ENCODE data around the gene SLF1. TPM values are rescaled to one million over a fixed set of nuclear protein-coding genes. Genes with fewer than 3 reads are reported as not detected.
"Not testable (repeated sequence)": the region's sequence is repeated elsewhere in the genome, so short reads cannot be mapped to it uniquely, and the experiment has no call there.

SLF1 gene
- total RNA-seq (2014; rRNA removed; shearing (Covaris generic)), result 51.0 and 69.3 TPM in 2 replicates

GRCh38 chr5:94618493-94619328, at the start of gene SLF1, which contains the start of gene KIAA0825:
Gene SLF1, plus strand, starts transcription at chr5:94618669. Its CDS starts 10,142 bp downstream, at chr5:94628811.
Gene KIAA0825, minus strand, starts transcription at chr5:94618604. Its CDS starts 81,478 bp downstream, at chr5:94537126.
- no peaks in the 10 kb centered on the region for H3K27me3 ChIP-seq
- peak within 1 kb of the TSS; percentile 75 for H3K27ac ChIP-seq
- no peaks in the 10 kb centered on the region for H3K36me3 ChIP-seq
- DNase-seq, result peak; percentile 91 to 93
- H3K4me3 ChIP-seq, result peak within 1 kb of the TSS; percentile 88
- peaks cover 18% of the 10 kb centered on the region for H3K4me1 ChIP-seq
- H3K9me3 ChIP-seq (replicated peaks), result no peaks in the 10 kb centered on the region

DNA sequence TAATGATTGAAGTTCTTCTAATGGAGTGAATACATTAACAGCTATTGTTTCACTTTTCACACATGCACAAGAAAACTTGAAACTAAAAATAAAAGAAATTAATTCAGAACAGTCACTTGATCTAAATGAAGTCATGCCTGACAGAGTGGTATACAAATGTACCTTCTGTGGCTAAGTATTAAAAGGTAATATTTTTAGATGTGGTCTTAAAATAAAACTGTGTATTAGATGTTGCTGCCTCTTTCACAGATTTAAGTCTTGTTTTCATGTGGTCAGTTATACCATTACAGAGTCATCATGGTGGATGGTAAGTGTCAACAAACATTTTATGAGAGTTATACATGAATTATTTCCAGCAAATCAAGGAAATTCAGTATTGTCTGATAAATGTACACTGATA, 47.1 kb upstream of the SLF1 start:
- H3K27ac ChIP-seq, result no peak overlapping the region
- no peaks in the 10 kb centered on the region for H3K36me3 ChIP-seq
- H3K4me1 ChIP-seq, result no peaks in the 10 kb centered on the region
- H3K9me3 ChIP-seq (replicated peaks), result no peaks in the 10 kb centered on the region
- no peaks in the 10 kb centered on the region for H3K27me3 ChIP-seq
- DNase-seq, result no peak
- H3K4me3 ChIP-seq, result no peak overlapping the region

DNA sequence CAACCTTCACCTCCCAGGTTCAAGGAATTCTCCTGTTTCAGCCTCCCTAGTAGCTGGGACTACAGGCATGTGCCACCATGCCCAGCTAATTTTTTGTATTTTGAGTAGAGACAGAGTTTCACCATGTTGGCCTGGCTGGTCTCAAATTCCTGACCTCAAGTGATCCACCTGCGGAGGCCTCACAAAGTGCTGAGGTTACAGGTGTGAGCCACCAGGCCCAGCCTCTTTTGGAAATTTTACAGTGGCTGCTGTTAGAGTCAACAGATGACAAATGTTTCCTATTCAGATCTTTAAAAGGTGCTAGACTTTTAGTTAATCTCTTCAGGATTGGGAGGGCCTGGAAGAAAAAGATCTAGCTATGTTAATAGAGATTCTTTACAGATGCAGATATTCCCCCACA, 45.1 kb upstream of the SLF1 start:
- not testable (repeated sequence) for H3K27ac ChIP-seq; H3K4me1 ChIP-seq; H3K4me3 ChIP-seq; H3K36me3 ChIP-seq; DNase-seq; H3K27me3 ChIP-seq; H3K9me3 ChIP-seq (replicated peaks)

DNA sequence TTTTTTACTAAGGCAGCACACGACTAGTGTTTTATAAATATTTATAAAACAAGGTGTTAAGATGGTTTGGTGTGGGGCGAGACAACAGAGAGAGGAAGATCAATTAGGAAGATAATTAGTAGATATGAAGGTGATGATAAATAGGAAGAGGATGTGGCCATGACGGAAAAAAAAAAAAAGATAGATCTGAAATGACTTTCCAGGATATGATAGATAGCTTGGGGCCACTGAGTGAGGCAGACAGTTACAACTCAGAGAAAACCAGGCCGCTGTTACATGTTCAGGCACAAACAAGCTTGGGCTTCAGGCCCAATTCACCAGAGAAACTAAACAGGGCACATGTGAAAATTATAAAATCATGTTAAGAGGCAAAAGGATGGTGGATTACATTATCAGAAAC, 43.3 kb upstream of the SLF1 start:
- H3K4me1 ChIP-seq, result no peaks in the 10 kb centered on the region
- H3K27ac ChIP-seq, result no peak overlapping the region
- no peak for DNase-seq
- H3K27me3 ChIP-seq, result no peaks in the 10 kb centered on the region
- no peak overlapping the region for H3K4me3 ChIP-seq
- no peaks in the 10 kb centered on the region for H3K9me3 ChIP-seq (replicated peaks)
- H3K36me3 ChIP-seq, result no peaks in the 10 kb centered on the region

- H3K27ac ChIP-seq, result no peak overlapping the region
- H3K36me3 ChIP-seq, result no peaks in the 10 kb centered on the region
- H3K4me1 ChIP-seq, result no peaks in the 10 kb centered on the region
- H3K27me3 ChIP-seq, result no peaks in the 10 kb centered on the region
- H3K4me3 ChIP-seq, result no peak overlapping the region
- no peaks in the 10 kb centered on the region for H3K9me3 ChIP-seq (replicated peaks)
- DNase-seq, result no peak
These were observed 40.8 kb upstream of the SLF1 start for GRCh38 chr5:94577466-94578245.

DNA sequence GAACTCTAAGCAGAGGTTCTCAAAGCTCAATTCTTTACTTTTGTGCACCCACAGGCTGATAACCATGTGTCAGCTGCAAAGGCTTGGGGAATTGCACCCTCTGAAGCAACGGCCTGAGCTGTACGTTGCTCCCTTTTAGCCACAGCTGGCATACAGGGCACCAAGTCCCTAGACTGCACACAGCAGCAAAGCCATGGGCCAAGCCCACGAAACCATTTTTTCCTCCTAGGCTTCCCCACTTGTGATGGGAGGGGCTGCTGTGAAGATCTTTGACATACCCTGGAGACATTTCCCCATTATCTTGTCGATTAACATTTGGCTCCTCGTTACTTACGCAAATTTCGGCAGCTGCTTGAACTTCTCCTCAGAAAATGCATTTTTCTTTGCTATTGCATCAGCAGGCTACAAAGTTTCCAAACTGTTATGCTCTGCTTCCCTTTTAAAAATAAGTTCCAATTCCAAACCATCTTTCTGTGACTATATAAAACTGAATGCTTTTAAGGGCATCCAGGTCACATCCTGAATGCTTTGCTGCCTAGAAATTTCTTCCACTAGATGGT, 23.1 kb upstream of the SLF1 start:
- no peak overlapping the region for H3K27ac ChIP-seq

GRCh38 chr5:94613583-94613982, 4.9 kb upstream of the SLF1 start:
- no peaks in the 10 kb centered on the region for H3K27me3 ChIP-seq
- no peaks in the 10 kb centered on the region for H3K9me3 ChIP-seq (replicated peaks)
- no peak overlapping the region for H3K4me3 ChIP-seq
- peaks cover 3% of the 10 kb centered on the region; the same call in 1 of the 2 replicates for H3K4me1 ChIP-seq
- no peaks in the 10 kb centered on the region for H3K36me3 ChIP-seq
- peak; percentile 8 to 37 for DNase-seq
- H3K27ac ChIP-seq, result no peak overlapping the region

More for the DNA sequence above, 23.1 kb upstream of the SLF1 start:
- H3K4me3 ChIP-seq, result no peak overlapping the region
- H3K27me3 ChIP-seq, result no peaks in the 10 kb centered on the region
- no peak for DNase-seq
- no peaks in the 10 kb centered on the region for H3K36me3 ChIP-seq
- H3K4me1 ChIP-seq, result no peaks in the 10 kb centered on the region
- H3K9me3 ChIP-seq (replicated peaks), result no peaks in the 10 kb centered on the region

GRCh38 chr5:94614156-94614805, 4.2 kb upstream of the SLF1 start:
- no peak for DNase-seq
- no peaks in the 10 kb centered on the region for H3K27me3 ChIP-seq
- no peak overlapping the region for H3K4me3 ChIP-seq
- peaks cover 3% of the 10 kb centered on the region; the same call in 1 of the 2 replicates for H3K4me1 ChIP-seq
- H3K36me3 ChIP-seq, result no peaks in the 10 kb centered on the region
- H3K9me3 ChIP-seq (replicated peaks), result no peaks in the 10 kb centered on the region
- no peak overlapping the region for H3K27ac ChIP-seq

GRCh38 chr5:94615862-94616261, 2.6 kb upstream of the SLF1 start:
- H3K36me3 ChIP-seq, result no peaks in the 10 kb centered on the region
- no peak for DNase-seq
- H3K4me3 ChIP-seq, result no peak overlapping the region
- no peaks in the 10 kb centered on the region for H3K27me3 ChIP-seq
- no peak overlapping the region for H3K27ac ChIP-seq
- H3K4me1 ChIP-seq, result peaks cover 12% of the 10 kb centered on the region
- H3K9me3 ChIP-seq (replicated peaks), result no peaks in the 10 kb centered on the region

DNA sequence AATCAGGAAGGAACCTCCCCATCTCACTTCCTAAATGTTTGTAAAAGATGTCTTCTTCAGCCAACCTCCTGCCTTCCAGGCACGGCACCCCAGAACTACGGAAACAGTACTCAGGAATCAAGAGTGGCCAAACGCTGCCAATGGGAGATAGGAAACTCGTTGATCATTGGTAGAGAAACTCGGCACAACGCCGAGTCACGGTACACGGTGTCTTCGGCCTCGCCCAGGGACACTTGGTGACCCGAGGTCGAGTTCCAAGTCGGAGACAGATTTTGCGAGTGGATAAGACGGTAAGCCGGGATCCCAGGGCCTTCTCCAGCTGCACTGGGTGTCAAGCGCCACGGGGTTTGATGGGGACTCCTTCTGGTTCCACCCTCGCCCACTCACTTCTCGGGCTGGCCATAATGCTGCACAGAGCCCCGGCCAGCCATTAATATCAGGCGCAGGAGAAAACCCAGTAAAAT, 408 bp upstream of the SLF1 start:
- Histone ChIP-seq H3K4me3 (peak overlapping the region; percentile 88), H3K4me1 (peaks cover 18% of the 10 kb centered on the region), H3K36me3 (no peaks in the 10 kb centered on the region), H3K27ac (peak overlapping the region; percentile 75), H3K9me3 (replicated peaks) (no peaks in the 10 kb centered on the region), H3K27me3 (no peaks in the 10 kb centered on the region)
- DNase-seq, result peak; percentile 67 to 78

DNA sequence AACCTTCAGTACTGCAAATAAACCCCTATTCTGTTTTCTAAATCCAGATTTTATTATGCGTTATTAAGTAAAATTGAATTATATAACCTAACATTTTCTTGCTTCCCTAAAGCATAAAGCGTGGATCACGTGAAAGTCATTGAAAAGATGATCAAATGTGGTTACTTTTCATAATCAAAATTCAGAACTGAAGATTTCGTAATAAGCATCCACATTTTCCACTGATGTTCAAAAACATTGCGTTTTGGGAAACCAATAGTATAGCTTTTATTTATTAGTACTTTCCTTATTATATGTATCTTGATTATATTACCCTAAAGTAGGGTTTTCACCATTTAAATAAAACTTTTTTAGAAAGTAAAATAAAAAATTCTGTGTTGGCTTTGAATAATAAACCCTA, 1.8 kb downstream of the SLF1 start:
- no peak overlapping the region for H3K4me3 ChIP-seq
- H3K9me3 ChIP-seq (replicated peaks), result no peaks in the 10 kb centered on the region

GRCh38 chr5:94621763-94622162, 3.3 kb downstream of the SLF1 start:
- Histone ChIP-seq H3K27ac (no peak overlapping the region), H3K27me3 (no peaks in the 10 kb centered on the region), H3K9me3 (replicated peaks) (no peaks in the 10 kb centered on the region; the same call in 1 of the 2 replicates), H3K4me3 (no peak overlapping the region), H3K36me3 (peaks cover 4% of the 10 kb centered on the region; the same call in 1 of the 2 replicates), H3K4me1 (peaks cover 15% of the 10 kb centered on the region)
- DNase-seq, result no peak

More for the DNA sequence above, 1.8 kb downstream of the SLF1 start:
- Histone ChIP-seq H3K27ac (no peak overlapping the region), H3K36me3 (no peaks in the 10 kb centered on the region), H3K27me3 (no peaks in the 10 kb centered on the region), H3K4me1 (peaks cover 18% of the 10 kb centered on the region)
- DNase-seq, result no peak

DNA sequence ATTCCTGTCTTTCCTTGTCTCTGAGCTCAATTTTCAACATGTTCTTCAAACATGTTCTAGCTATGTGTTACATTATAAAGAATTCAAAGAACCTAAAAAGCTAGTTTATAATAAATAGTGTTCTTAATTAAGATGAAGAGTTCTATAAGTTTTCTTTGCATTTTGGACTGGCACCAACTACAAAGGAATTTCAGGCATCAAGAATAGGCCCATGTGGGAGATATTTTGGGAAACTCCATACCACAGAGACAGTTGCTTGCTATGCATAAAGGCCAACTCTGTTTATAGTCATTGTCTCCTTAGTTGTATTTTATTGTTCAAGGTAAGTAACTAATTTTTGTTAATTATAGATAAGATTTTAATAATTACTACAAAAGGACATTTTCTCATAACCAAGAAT, 4.5 kb downstream of the SLF1 start:
- DNase-seq, result peak in 1 of 2 experiments; percentile 27

GRCh38 chr5:94623877-94624276, 5.4 kb downstream of the SLF1 start:
- Histone ChIP-seq H3K4me1 (peaks cover 15% of the 10 kb centered on the region), H3K27me3 (no peaks in the 10 kb centered on the region), H3K27ac (no peak overlapping the region)

More for the DNA sequence above, 4.5 kb downstream of the SLF1 start:
- Histone ChIP-seq H3K27ac (no peak overlapping the region), H3K9me3 (replicated peaks) (no peaks in the 10 kb centered on the region; the same call in 1 of the 2 replicates), H3K27me3 (no peaks in the 10 kb centered on the region), H3K4me3 (no peak overlapping the region), H3K36me3 (peaks cover 4% of the 10 kb centered on the region; the same call in 1 of the 2 replicates), H3K4me1 (peaks cover 15% of the 10 kb centered on the region)

More at GRCh38 chr5:94623877-94624276, 5.4 kb downstream of the SLF1 start:
- Histone ChIP-seq H3K36me3 (peaks cover 12% of the 10 kb centered on the region), H3K9me3 (replicated peaks) (no peaks in the 10 kb centered on the region; the same call in 1 of the 2 replicates), H3K4me3 (no peak overlapping the region)
- no peak for DNase-seq

Measured in SJCRH30 (cell line).